Measurements from ENCODE around the gene PCDH12. TPM values are rescaled to one million over a fixed set of nuclear protein-coding genes. Genes with fewer than 3 reads are reported as not detected.

The PCDH12 gene
- total RNA-seq, 1 experiment from 2014 or later, result not detected

DNA sequence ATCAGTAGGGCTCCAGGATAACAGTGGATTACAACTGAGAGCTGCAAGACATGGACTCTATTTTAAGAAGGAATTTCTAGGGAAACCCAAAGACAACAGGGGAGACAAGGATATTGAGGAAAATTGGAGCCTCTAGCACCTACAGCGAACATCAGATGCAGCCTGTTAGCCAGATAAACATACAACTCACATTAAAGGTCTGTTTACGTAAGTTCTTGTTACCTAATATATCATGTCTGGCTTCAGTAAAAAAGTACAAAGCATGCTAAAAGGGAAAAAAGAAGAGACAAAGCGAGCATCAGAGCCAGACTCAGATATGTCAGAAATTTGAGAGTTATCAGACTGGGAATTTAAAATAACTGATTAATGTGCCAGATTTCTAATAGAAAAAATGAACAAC, 37.7 kb upstream of the PCDH12 start:
- TF ChIP-seq, protein P1, sequence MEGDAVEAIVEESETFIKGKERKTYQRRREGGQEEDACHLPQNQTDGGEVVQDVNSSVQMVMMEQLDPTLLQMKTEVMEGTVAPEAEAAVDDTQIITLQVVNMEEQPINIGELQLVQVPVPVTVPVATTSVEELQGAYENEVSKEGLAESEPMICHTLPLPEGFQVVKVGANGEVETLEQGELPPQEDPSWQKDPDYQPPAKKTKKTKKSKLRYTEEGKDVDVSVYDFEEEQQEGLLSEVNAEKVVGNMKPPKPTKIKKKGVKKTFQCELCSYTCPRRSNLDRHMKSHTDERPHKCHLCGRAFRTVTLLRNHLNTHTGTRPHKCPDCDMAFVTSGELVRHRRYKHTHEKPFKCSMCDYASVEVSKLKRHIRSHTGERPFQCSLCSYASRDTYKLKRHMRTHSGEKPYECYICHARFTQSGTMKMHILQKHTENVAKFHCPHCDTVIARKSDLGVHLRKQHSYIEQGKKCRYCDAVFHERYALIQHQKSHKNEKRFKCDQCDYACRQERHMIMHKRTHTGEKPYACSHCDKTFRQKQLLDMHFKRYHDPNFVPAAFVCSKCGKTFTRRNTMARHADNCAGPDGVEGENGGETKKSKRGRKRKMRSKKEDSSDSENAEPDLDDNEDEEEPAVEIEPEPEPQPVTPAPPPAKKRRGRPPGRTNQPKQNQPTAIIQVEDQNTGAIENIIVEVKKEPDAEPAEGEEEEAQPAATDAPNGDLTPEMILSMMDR (conservative IDR thresholded peaks at IDR 0.05), result no peak
- H3K4ac ChIP-seq (ENCODE audit: low read depth, low read length), result no peak overlapping the region
- no peak for DNase-seq
- Mint-ChIP-seq H3K4me1 (no peaks in the 10 kb centered on the region), H3K27me3 (ENCODE audit: low read depth) (no peaks in the 10 kb centered on the region), H3K9me3 (peaks cover 0 to 3% of the 10 kb centered on the region in 2 experiments; a peak in 1 of 5 replicates), H3K36me3 (ENCODE audit: insufficient read depth in 1 of 3, low read depth in 3 of 3) (peaks cover 13 to 27% (median 25%) of the 10 kb centered on the region in 3 experiments), H3K27ac (no peak overlapping the region), H3K4me3 (no peak overlapping the region)
- no peak overlapping the region for H2BK5ac ChIP-seq (ENCODE audit: insufficient read length, low read length)
- H3K14ac ChIP-seq (ENCODE audit: insufficient read depth, low read length), result no peak overlapping the region
- H4K91ac ChIP-seq (ENCODE audit: insufficient read length, low read depth, low read length), result no peak overlapping the region
- H4K20me1 ChIP-seq (ENCODE audit: control insufficient read depth, insufficient read depth, insufficient read length), result no peaks in the 10 kb centered on the region
- H4K8ac ChIP-seq (replicated peaks; ENCODE audit: insufficient read length, low read depth, low read length), result no peak overlapping the region
- no CpG with 5 or more reads among the region's 3 CpGs for WGBS (ENCODE audit: extremely low coverage, insufficient read length, low lambda C conversion rate)
- H3K79me1 ChIP-seq (ENCODE audit: insufficient read depth, low read depth, low read length, poor library complexity, severe bottlenecking), result no peaks in the 10 kb centered on the region
- H3K27ac ChIP-seq (ENCODE audit: insufficient read length, low read depth, low read length), result no peak overlapping the region
- H3K27me3 ChIP-seq (ENCODE audit: insufficient read depth, low read length), result no peaks in the 10 kb centered on the region
- H3K23me2 ChIP-seq (ENCODE audit: insufficient read length, low read depth, low read length, poor library complexity, severe bottlenecking), result no peaks in the 10 kb centered on the region
- no peak overlapping the region for H3T11ph ChIP-seq (ENCODE audit: low read length)
- no peak overlapping the region for H3K56ac ChIP-seq (ENCODE audit: insufficient read length, low read depth, low read length)
- no peaks in the 10 kb centered on the region for H3K79me2 ChIP-seq (ENCODE audit: insufficient read depth, low read length)
- no peaks in the 10 kb centered on the region for H3K9me3 ChIP-seq (ENCODE audit: control insufficient read depth, low read depth, low read length)
- no peak overlapping the region for H2BK20ac ChIP-seq (ENCODE audit: low read depth, low read length, poor library complexity, severe bottlenecking)
- H2AFZ ChIP-seq (ENCODE audit: low read length), result no peak overlapping the region
- no peak overlapping the region for H3K4me2 ChIP-seq (ENCODE audit: insufficient read depth, insufficient read length, low read length)
- no peak overlapping the region for H3K9ac ChIP-seq (ENCODE audit: extremely low read depth, insufficient read length, low read length)
- no peak overlapping the region for H2AK5ac ChIP-seq (ENCODE audit: insufficient read length, low read length)
- H2BK12ac ChIP-seq (ENCODE audit: insufficient read length, low read depth, low read length), result no peak overlapping the region
- H2BK120ac ChIP-seq (ENCODE audit: low read depth, low read length, poor library complexity, severe bottlenecking), result no peak overlapping the region
- H2BK15ac ChIP-seq (ENCODE audit: low read depth, low read length), result no peak overlapping the region
- no peaks in the 10 kb centered on the region for H3K4me1 ChIP-seq (ENCODE audit: insufficient read depth, low read length)
- H3K18ac ChIP-seq (ENCODE audit: insufficient read length, low read depth, low read length), result no peak overlapping the region
- H4K5ac ChIP-seq (ENCODE audit: insufficient read length, low read depth, low read length), result no peak overlapping the region
- no peak overlapping the region for H3K23ac ChIP-seq (ENCODE audit: insufficient read length, low read depth, low read length)
